Neural crest cell (in vitro differentiated cells): ENCODE results near the gene MYO1E. TPM values are rescaled to one million over a fixed set of nuclear protein-coding genes. Genes with fewer than 3 reads are reported as not detected.
"Not testable (repeated sequence)": the region's sequence is repeated elsewhere in the genome, so short reads cannot be mapped to it uniquely, and the experiment has no call there.

Source experiments
- DNase-seq: peaks from one replicate; pipeline ENCODE4 v3.0.0; 2021; ENCODE audit warnings: low read depth, mixed read lengths, low spot score
- H3K27ac Mint-ChIP-seq: one replicate; pipeline ENCODE4 v1.8.0; 2021; ENCODE audit warnings: mild to moderate bottlenecking, mixed read lengths; ENCODE audit not compliant: unreplicated experiment
- H3K27me3 Mint-ChIP-seq: 2 replicates; pipeline ENCODE4 v1.8.0; 2021; ENCODE audit warnings: low read depth, mild to moderate bottlenecking, mixed read lengths
- H3K36me3 Mint-ChIP-seq: 2 replicates; pipeline ENCODE4 v1.8.0; 2021; ENCODE audit warnings: low read depth, mild to moderate bottlenecking, mixed read lengths
- H3K4me1 Mint-ChIP-seq: 2 replicates; pipeline ENCODE4 v1.8.0; 2021; ENCODE audit warnings: mixed read lengths
- H3K4me3 Mint-ChIP-seq: one replicate; pipeline ENCODE4 v1.8.0; 2021; ENCODE audit warnings: mild to moderate bottlenecking, mixed read lengths
- H3K9me3 Mint-ChIP-seq: 2 replicates; pipeline ENCODE4 v1.8.0; 2021; ENCODE audit warnings: mixed read lengths
- CTCF ChIP-seq: fragments of 200-600 bp; sonication (generic); conservative IDR thresholded peaks from 2 replicates; pipeline ENCODE4 v1.5.0; 2021; ENCODE audit warnings: antibody characterized with exemption, mild to moderate bottlenecking
- total RNA-seq: library from RNA; stranded (reverse); gene quantifications from 2 replicates; pipeline ENCODE4 v1.2.1, GENCODE V29; 2021

MYO1E gene
- total RNA-seq, 1 donor from 2014 or later, result 34.5 TPM

DNA sequence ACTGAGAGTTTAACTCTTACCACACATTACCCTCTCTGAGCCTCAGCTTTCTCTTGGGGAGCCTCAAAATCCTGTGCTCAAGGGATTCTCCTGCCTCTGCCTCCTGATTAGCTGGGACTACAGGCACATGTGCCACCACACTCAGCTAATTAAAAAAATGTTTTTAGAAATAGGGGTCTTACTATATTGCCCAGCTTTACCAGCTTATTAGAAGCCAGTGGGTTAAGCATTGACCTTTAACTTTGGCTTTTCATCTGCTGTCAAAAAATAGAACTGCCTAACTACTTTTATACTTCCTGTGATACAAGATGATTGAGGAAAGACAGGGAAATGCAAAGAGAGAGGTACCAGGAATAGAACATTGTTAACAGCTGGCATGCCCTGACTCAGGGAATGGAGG is 27.3 kb downstream of the MYO1E start:
- no peaks in the 10 kb centered on the region for H3K4me1 Mint-ChIP-seq
- H3K27ac Mint-ChIP-seq, result no peak overlapping the region
- TF ChIP-seq CTCF, result no peak
- no peaks in the 10 kb centered on the region for H3K27me3 Mint-ChIP-seq
- no peak for DNase-seq
- peaks cover 3% of the 10 kb centered on the region for H3K36me3 Mint-ChIP-seq
- no peak overlapping the region for H3K4me3 Mint-ChIP-seq
- H3K9me3 Mint-ChIP-seq, result peaks cover 3% of the 10 kb centered on the region

GRCh38 chr15:59344311-59344710 is 28.4 kb downstream of the MYO1E start:
- Mint-ChIP-seq H3K36me3 (peaks cover 3% of the 10 kb centered on the region), H3K9me3 (peaks cover 3% of the 10 kb centered on the region), H3K27me3 (no peaks in the 10 kb centered on the region), H3K4me1 (no peaks in the 10 kb centered on the region), H3K4me3 (no peak overlapping the region), H3K27ac (no peak overlapping the region)
- DNase-seq, result no peak
- no peak for TF ChIP-seq CTCF

GRCh38 chr15:59340325-59340724 is 32.3 kb downstream of the MYO1E start:
- DNase-seq, result no peak
- no peak overlapping the region for H3K4me3 Mint-ChIP-seq
- TF ChIP-seq CTCF, result no peak
- H3K9me3 Mint-ChIP-seq, result peaks cover 3% of the 10 kb centered on the region
- H3K36me3 Mint-ChIP-seq, result peaks cover 3% of the 10 kb centered on the region
- no peaks in the 10 kb centered on the region for H3K27me3 Mint-ChIP-seq
- no peaks in the 10 kb centered on the region for H3K4me1 Mint-ChIP-seq
- H3K27ac Mint-ChIP-seq, result no peak overlapping the region

DNA sequence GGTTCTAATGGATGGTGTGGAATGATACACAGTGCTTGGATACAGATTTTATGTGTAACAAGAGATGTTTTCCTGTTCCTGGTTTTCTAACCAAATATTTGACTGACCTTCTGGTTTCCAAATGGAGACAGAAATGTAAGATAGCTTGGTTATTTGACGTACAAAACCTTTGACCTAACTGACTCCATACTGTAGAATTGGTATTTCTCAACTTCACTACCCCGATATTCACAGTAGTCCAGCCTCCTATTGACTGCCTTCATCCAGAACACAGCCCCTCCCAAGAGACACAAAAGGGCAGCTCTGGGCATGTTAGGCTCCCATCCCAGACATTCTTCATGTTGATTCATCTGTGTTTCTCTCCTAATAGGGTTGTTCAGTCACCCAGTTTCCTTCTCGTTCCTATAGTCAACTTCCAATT is 33.4 kb downstream of the MYO1E start:
- H3K4me1 Mint-ChIP-seq, result peaks cover 6% of the 10 kb centered on the region
- H3K4me3 Mint-ChIP-seq, result no peak overlapping the region
- H3K27me3 Mint-ChIP-seq, result no peaks in the 10 kb centered on the region
- no peak for DNase-seq
- peaks cover 3% of the 10 kb centered on the region for H3K9me3 Mint-ChIP-seq
- H3K36me3 Mint-ChIP-seq, result peaks cover 3% of the 10 kb centered on the region
- no peak for TF ChIP-seq CTCF
- H3K27ac Mint-ChIP-seq, result peak overlapping the region; percentile 32

GRCh38 chr15:59338414-59338813 is 34.3 kb downstream of the MYO1E start:
- Mint-ChIP-seq H3K4me3 (no peak overlapping the region), H3K9me3 (peaks cover 3% of the 10 kb centered on the region), H3K27me3 (no peaks in the 10 kb centered on the region), H3K27ac (no peak overlapping the region), H3K36me3 (no peaks in the 10 kb centered on the region), H3K4me1 (peaks cover 6% of the 10 kb centered on the region)
- DNase-seq, result no peak
- TF ChIP-seq CTCF, result no peak

DNA sequence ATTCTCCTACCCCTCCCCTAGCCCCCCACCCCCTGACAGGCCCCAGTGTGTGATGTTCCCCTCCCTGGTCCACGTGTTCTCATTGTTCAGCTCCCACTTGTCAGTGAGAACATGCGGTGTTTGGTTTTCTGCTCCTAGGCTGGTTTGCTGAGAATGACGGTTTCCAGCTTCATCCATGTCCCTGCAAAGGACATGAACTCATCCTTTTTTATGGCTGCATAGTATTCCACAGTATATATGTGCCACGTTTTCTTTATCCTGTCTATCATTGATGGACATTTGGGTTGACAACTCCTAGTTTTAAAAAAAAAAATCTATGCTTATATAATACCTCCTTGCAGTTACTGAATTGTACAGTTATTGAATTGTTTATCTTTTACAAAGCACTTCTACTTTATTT is 35.9 kb downstream of the MYO1E start:
- H3K36me3 Mint-ChIP-seq, H3K9me3 Mint-ChIP-seq, H3K27ac Mint-ChIP-seq, H3K4me3 Mint-ChIP-seq, DNase-seq, H3K27me3 Mint-ChIP-seq: not testable (repeated sequence)
- H3K4me1 Mint-ChIP-seq, result peaks cover 10% of the 10 kb centered on the region
